Measurements from ENCODE around the gene MSX1.

Gene MSX1

GRCh38 chr4:4869731-4870571 is 10.5 kb downstream of the MSX1 start:
- no peak overlapping the region for H3K4me3 ChIP-seq (ENCODE audit: low read depth, low read length)
- DNase-seq (ENCODE audit: low read depth) = no peak
- no peak for TF ChIP-seq CTCF (IDR thresholded peaks at IDR 0.05; ENCODE audit: insufficient read depth, low read depth, low read length, missing control alignments)

- no peak for TF ChIP-seq CTCF (IDR thresholded peaks at IDR 0.05; ENCODE audit: insufficient read depth, low read depth, low read length, missing control alignments)
- DNase-seq (ENCODE audit: low read depth) = no peak
- no peak overlapping the region for H3K4me3 ChIP-seq (ENCODE audit: low read depth, low read length)
Observed at GRCh38 chr4:4870576-4871241, 11.2 kb downstream of the MSX1 start.

DNA sequence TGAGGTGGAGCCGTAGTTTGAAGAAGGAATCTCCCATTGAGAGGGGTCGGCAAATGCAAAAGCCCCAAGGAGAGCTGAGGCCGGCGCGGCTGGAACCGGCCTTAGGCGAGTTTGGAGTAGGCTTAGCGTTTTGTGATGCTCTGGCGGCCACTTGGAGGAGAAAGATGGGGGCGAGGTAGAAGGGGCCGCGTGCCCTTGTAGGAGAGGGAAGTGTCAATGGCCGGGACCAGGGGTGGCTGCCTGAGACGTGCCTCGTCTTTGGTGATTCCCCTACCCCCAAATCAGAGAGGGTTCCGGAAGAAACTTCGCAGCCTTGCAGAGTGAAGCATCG is 11.7 kb downstream of the MSX1 start:
- H3K4me3 ChIP-seq (ENCODE audit: low read depth, low read length) = no peak overlapping the region
- DNase-seq (ENCODE audit: low read depth) = no peak
- no peak for TF ChIP-seq CTCF (IDR thresholded peaks at IDR 0.05; ENCODE audit: insufficient read depth, low read depth, low read length, missing control alignments)

- DNase-seq (ENCODE audit: low read depth) = no peak
- H3K4me3 ChIP-seq (ENCODE audit: low read depth, low read length) = no peak overlapping the region
- TF ChIP-seq CTCF (IDR thresholded peaks at IDR 0.05; ENCODE audit: insufficient read depth, low read depth, low read length, missing control alignments) = no peak
Observed at GRCh38 chr4:4871573-4872313, 12.3 kb downstream of the MSX1 start.

DNA sequence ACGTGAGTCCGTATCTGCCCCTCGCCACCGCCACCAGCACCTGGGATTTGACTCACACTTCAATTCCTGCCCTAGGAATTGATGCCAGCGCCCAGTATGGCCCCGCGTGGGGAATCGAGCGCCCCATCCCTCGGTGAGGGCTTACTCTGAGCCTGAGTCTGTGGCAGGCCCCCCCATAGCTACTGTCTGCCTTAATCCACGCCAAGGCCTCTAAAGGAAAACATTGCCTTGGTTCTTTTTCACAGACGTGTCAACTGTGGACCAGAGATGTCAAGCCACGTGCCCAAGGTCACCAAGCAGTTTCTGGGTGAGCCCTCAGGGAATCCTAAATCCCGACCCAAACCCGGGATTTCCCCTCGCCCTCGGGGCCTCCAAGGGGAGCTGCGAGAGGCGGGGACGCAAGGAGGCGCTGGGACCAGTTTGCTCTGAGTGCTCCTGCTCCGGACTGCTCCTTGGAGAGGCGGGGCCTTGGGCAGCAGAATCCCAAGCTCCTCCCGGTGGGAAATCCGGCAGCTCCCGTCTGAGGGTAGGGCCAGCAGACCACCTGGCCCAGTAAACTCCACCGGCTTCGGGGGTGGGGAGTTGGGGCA is 12.9 kb downstream of the MSX1 start:
- DNase-seq (ENCODE audit: low read depth) = no peak
- no peak overlapping the region for H3K4me3 ChIP-seq (ENCODE audit: low read depth, low read length)
- no peak for TF ChIP-seq CTCF (IDR thresholded peaks at IDR 0.05; ENCODE audit: insufficient read depth, low read depth, low read length, missing control alignments)

- no peak for TF ChIP-seq CTCF (IDR thresholded peaks at IDR 0.05; ENCODE audit: insufficient read depth, low read depth, low read length, missing control alignments)
- no peak overlapping the region for H3K4me3 ChIP-seq (ENCODE audit: low read depth, low read length)
- DNase-seq (ENCODE audit: low read depth) = no peak
Observed at GRCh38 chr4:4873203-4873602, 13.7 kb downstream of the MSX1 start.

Measured in GM12865 (cell line).